Measurements from ENCODE around the gene LYRM2.

The LYRM2 gene, protein sequence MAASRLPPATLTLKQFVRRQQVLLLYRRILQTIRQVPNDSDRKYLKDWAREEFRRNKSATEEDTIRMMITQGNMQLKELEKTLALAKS

DNA sequence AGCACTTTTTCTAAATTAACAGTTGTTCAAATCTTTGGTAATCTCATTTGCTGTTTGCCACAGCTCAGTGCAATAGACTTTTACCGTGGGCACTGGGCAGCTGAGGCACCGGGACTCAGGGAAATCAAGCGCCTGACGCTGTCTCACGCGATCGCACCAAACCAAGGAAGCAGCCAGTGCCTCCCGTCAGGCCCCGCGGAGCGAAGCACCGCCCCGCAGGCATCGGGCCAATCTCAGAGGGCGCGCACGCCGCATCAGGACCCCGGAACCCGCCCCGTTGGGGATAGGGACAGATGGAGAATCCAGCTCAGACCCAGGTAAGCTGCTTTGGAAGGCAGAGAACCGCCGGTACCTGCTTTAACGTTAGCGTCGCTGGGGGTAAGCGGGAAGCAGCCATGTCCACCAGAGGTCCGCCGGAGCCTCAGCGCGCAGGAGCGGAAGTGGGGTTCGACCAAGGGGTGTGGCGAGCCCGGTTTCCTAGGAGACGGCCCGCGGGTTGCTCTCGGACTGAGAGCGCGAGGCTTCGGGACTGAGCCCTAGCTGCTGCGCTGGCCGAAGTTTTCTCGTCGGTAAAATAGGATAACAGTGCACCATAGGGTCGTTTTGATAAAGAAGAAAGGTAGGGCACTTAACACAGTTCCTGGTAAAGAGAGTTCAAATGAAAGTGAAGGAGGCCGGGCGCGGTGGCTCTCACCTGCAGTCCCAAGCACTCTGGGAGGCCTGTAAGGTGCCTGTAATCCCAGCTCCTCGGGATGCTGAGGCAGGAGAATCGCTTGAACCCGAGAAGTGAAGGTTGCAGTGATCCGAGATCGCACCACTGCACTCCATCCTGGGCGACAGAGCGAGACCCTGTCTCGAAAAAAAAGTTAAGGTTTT, at the start of gene LYRM2:
TSS of gene LYRM2 (minus strand) at position 428 of the 876 bp plus-strand sequence. CDS start at position 397, 31 bp downstream.
- DNase-seq = peak; percentile 93

DNA sequence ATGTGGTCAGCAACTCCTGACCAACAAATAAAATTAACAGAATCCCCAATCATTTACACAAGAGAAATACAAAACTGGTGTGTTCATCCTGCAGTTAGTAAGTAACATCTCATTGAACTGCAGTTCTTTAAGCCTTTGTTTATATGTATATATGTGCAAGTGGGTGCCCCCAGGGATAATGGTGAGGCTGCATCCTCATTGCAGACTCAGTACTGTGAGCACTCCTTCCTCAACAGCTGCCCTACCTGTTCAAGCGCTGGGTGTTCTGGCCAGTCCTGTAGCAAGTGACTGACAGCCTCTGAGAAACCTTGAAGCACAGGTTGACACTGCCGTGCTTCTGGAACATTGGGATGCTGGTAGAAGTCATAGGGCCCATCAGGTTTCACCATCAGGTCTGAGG, 49.8 kb upstream of the LYRM2 start:
- DNase-seq = no peak

DNA sequence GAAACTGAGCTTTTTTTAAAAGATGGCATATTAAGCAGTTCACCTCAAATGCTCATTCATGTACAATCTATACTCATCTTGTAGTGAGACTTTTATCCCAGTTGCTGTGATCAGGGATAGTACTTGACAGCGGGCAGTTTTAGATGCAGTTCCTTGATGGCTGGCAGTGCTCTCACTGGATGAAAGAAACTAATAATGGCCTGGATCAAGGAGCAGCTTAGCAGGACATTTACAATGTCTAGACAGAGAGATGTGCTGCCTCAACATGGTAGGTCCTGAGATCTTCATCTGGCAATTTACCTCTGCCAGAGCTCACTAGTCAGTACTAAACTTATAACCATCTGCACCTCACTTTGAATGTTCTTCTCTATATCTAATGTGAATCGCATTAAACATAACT, 46.8 kb upstream of the LYRM2 start:
- no peak for DNase-seq

DNA sequence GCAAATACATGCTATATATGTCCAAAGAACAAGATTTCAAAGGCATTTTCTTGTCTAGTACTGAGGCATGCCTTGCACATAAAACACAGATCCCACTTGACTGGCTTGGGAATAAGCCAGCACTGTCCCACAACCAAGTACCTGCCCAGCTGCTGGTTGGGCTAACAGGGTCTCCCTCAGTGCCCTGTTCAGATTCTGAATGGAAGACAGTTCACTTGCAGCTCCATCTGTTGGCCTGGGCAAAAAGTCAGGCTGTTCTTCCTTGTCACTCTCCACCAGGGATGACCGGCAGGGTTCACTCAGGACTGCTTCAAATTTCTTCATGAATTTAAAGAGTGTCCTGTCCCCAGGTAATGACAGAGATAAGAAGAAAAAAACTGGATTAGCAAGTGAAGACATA, 44.4 kb upstream of the LYRM2 start:
- no peak for DNase-seq

DNA sequence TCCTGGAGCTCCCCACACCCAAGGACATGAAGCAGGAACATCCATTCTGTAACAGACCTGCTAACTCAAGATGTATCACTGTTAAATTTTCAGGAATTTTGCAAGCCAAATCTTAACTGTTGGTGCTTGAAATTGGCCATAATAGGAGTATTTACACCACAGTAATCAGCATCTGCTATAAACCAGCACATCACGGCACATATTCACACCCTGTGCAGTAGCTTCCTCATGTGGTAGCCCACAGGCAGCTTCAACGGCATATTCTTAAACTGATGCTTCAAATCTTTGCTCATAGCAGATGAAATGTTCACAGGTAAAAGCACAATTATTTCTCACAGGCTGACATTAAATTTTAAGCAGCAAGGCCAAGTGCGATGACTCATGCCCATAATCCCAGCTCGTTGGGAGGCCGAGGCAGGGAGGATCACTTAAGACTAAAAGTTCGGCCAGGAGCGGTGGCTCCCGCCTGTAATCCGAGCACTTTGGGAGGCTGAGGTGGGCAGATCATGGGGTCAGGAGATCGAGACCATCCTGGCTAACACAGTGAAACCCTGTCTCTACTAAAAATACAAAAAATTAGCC, 43.5 kb upstream of the LYRM2 start:
- no peak for DNase-seq

DNA sequence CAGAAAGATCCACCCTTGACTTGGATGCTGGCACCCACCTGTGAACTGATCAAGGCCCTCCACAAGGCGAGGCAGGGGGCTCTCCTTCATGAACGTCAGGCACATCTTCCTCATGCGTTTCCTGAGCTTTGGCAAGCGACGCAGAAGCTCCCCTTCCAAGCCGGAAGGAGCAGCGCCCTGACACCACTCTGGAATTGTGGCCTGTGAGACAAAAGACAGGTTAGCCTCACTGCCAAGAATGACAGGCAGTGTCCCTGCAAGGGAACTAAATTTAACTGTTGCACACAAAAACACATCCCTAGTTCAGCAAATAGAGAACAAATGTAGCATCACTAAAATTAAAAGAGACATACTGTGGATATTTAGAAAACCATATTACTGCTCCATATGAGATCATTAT, 42.0 kb upstream of the LYRM2 start:
- no peak for DNase-seq

DNA sequence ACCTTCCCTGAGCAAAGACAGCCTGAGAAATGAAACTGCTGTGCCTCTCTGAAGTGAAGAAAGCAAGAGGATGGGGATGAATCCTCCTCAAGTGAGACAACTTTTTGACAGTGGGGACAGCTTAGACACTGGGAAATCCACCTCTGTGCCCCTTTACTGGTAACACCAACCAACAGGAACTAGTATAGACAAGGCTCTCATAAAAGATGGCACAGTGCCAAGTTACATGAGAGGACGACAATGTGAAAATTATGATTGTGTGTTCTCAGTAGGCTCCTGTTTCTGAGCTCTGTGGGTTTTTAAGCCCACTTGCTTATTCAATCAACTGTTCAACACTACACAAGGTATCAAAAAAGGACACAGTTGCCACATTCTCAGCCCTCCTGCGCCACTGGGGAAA, 41.6 kb upstream of the LYRM2 start:
- DNase-seq = no peak

DNA sequence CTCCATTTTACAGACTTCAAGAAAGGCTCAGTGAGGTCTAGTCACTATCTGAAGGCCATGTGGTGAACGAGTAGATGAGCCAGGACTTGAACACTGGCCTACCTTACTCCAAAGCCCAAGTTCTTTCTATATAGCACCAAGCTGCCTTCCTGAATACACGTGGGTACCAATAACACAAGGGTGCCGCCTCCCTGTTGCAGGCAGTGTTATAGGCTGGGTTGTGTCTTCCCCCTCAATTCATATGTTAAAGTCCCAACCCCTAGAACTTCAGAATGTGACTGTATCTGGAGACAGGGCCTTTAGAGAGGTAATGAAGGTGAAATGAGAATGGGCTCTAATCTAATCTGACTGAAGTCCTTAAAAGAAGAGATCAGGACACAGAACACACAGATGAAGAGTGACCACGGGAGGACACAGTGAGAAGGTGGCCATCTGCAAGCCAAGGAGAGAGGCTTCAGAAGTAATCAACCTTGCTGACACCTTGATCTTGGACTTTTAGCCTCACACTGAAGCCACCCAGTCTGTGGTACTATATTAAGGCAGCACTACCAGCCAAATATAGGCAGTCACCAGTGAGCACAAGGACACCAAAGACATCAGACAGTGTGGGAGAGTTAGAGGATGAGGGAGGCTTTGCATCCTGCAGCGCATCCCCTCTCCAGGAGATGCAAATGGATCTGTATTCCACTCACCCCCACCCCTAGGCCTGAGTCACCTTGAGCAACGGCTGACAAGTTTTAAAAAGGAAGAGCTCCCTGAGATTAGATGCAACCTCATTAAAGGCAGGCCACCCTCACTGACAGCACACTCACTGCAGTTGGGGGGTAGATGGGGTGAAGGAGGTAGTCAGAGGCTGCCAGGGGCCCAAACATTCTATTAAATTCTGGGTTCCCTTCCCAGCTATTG, 40.9 kb upstream of the LYRM2 start:
- DNase-seq = no peak

DNA sequence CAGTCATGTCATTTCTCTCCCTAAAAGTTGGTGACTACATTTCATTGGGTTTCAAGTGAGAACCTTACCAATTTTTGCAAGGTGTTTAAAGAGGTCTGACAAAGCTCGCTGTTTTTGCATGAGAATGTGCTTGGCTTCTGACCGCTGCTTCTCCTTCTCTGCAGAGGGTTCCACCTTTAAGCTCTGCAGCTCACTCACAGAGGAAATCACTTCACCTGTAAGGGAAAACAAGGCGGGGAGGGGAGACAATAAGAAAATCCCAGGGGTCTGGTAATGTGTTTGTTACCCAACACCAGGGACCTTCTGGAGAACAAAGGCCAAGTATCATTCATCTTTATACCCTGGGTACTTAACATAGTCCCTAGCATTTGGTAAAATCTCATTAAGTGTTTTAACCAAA, 40.0 kb upstream of the LYRM2 start:
- DNase-seq = no peak

DNA sequence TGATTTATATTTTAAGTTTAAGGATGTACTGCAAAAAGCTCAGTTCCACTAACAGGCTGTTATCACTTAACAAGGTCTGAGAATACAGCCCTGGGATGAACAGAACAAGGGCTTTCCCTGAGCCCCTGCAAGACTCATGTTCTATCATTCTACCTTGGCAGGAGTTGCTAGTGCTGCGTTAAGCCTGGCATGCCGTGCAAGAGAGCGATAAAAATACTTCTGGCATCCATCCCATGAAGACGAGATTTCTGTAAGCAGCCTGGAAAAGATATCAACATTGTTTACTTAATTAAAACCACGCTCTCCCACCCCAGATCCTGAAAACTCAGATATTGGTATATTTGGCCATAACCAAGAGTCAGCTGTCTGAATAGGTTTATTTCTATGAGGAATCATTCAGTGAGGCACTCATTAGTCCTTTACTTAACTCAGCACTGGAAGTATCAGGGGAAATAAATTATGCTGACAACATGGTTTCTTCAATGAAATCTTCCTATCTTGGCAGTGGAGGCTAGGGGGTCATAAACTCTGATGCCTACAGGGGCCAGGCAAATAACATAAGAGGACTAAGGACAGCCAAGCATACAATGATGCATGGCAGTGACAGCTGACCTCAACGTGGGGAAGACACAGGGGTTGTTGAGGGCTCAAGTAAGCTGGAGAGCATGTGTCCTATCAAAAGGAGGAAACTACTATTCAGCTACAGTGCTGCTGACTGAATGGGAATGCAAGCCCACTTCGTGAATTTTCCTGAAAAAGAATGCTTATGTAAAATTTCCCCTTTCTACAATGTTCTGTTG, 37.6 kb upstream of the LYRM2 start:
- no peak for DNase-seq

DNA sequence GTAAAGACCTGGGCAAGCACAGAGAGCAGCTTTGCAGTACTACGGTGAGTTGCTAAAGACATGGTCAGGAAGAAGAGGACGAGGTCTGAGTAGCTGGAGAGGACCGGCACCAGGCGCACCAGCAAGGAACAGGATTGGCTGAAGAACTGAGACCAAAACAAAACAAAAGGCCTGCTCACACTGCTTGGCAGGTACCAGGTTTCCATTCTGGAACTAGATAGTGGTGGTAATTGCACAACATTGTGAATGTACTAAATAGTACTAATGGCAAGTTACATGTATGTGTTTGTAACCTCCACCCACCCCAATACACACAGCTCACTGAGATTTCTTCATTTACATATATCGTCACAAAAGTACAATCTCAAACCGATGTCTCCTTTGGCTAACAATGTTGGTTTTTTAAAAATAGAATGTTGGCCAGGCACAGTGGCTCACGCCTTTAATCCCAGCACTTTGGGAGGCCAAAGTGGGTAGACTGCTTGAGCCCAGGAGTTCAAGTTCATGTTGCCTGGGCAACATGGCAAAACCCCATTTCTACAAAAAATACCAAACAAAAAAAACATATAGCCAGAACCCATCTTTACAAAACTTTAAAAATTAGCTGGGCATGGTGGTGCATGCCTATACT, 32.5 kb upstream of the LYRM2 start:
- DNase-seq = no peak

DNA sequence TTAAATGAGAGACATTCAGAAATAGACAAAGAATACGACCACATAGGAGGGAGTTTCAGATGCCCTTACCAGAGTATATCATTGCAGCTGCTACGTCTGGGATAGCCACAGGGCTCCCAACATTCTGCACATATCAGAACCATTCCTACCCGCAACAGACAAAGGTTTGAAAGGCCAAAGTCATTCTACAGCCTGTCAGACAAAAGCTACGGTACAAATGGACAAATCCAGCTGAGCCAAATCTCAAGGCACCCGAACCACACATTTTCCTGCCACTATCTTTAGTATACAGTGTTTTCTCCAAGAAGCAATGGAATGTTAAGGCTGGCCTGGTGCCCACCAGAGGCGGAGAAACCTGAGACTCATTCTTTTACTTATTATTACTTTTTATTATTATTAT, 30.5 kb upstream of the LYRM2 start:
- no peak for DNase-seq

DNA sequence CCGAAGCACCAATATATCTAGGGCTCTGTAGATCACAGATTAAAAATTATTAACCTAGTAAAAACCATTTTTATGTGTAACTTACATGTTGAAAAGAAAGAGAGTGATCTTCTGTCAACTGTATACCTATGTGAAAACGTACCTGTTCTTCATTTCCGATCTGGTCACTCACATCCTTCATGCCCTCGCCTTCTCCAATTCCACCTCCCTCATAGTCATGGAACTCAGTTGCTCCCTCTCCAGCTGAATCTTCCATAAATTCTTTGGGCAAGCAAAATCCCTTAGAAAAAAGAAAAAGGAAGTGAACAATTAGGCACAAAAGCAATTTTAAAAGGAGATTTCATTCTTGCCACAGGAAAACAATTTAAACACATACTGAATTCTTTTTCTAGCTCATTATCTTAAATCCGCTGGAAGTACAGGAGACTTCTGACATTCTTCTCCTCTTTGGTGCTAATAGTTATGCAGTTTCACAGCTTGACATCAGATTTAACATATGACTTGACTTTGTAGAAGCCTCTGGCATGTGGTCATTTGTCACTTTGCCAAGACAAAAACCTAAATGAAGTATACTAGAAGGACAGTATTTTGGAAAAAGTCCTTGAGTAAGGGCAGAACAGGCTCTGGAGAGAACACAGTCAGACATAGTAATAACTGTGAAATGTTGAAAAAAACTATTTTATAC, 29.5 kb upstream of the LYRM2 start:
- no peak for DNase-seq

DNA sequence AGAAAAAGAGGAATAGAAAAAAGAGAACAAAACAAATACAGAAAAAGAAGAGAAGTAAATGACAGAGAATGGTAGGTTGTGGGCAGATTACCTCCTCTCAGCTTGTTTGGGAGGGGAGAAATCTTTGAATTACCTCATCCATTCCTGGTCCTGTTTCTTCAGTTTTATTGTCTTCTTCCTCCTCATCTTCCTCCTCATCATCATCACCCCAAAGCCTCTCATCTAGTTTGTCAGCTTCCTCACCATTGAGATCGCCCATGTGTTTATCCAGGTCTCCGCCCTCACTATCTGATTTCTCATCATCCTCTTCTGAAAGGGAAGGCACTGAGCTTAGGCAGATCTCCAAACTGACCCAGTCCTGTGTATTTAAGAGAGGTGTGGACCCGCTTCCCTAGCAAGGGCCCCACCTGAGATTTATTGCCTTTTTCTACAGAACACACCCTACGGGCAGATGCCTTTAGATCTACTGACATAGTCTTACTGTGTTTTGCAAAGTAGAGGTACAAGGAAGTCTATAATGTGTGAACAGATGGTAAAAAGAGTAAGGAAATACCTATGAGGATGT, 24.2 kb upstream of the LYRM2 start:
- DNase-seq = no peak

DNA sequence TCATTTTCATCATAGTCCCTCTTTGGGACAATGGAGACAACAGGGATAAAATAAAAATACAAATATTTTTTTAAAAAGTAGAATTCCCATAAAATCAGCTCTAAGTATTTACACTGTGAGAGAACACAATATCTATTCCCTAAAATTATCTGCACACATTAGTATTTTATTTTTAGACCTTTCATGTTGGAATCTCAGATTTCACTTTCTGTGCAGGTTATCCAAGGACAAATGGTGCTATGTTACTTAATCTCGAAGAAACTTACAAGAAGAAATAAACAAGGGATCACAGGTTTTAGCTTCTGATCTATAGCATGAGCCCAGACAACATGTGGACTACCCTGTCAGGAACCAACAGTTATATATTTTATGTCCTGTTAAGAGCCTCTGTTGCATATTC, 23.0 kb upstream of the LYRM2 start:
- DNase-seq = no peak

DNA sequence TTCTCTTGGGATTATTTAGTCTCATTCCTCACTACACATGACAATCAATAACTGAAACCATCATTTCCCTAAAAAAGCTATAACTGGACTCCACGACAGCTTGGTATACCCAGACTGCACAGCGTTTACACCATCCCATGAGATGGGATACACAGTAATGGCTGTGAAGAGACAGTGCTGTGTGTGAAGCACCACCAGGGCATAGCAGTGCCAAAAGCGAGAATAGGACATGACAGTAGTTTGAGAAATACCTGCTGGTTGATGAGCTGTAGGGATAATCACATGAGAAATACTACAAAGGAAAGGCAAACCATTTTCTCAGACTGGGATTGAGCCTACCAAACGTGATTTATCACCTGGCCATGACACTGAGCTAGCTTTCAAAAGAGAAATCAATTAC, 22.4 kb upstream of the LYRM2 start:
- DNase-seq = no peak

DNA sequence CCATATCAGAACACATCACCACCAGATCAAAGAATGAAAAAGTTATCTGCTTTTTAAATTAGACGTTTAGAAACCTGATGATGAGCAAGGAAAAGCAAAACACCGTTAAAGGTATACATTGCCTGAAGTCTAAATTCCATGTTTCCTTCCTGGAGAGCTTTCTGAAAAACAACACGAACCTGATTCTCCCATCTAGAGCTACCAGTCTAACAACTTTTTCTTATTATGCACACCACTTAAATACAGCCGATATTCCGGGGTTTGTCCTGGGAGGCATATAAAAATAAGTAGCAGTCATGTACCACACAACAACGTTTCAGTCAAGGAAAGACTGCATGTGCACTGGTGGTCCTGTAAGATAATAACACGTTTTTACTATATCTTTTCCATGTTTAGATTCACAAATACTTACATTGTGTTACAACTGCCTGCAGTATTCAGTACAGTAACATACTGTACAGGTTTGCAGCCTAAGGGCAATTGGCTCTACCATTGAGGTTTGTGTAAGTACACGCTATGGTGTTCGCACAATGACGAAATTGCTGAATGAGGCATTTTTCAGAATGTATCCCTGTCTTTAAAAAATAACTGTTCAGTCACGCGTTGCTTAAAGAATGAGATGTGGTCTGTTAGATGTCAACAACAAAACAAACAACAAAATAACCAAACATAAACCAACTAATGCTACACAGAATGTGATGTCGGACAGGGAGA, 19.1 kb upstream of the LYRM2 start:
- no peak for DNase-seq

DNA sequence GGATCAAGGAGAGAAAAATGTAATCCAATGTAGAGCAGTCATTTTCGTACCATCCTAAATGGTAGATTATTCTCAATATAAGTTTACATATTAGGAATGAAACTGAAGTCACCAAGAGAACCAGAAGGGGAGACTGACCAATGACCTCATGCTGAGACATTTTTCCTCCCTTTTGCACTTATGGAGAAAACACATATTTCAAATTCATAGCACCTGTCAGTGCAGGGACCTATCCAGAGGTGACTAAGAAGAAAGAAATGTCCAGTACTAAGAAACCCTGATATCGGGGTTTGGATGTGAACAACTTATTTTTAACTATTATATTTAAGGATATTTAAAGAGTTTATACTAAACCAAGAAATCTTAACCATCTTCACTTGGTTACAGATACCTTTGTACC, 16.6 kb upstream of the LYRM2 start:
- no peak for DNase-seq

DNA sequence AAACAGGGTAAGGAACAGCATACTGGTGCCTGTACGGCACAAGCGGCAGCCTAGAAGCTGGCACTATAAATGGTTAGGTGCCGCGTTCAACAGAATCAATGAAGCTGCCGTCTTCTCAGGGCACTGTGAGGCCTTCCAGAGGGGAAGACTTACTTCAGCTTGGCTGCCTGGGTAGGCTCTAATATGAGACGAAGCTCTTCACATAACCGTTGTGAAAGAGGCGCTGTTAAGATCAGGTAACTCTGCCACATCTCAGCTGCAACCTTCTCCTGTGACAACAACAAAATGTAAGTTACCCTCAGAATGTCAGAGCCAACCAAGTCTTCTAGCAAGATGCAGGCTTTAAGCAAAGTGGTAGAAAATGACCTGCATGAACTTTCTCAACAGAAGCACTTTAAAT, 12.0 kb upstream of the LYRM2 start:
- DNase-seq = no peak

DNA sequence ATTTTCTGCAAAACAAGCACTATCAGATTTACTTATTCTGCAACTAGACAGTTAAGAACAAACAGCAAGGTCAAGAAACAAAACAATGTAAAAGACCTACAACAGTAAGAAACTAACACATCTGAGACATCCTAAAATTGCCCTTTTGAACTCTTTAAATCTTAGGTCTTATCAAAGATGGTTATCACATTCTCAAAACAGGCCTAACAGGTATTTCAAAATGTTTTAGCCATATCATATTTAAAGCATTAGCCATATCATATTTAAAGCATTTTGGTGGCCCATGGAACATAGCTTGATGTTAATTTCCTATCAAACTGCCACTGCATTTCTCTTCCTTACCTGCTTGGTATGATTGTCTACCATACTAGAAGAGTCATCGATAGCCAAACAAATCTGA, 11.1 kb upstream of the LYRM2 start:
- no peak for DNase-seq

Measured in stimulated activated CD4-positive, alpha-beta T cell treated with anti-CD3 and anti-CD28 coated beads, Interleukin-4, amount 100 ng/mL, for 24 hours (primary cell).